K562 (cell line): ENCODE data around the gene OXSR1. TPM values are rescaled to one million over a fixed set of nuclear protein-coding genes. Genes with fewer than 3 reads are reported as not detected.
A peak's percentile ranks its signal among the peaks of the same experiment; 100 is the strongest.

Source experiments
- ARID3B ChIP-seq: fragments of 250-450 bp; sonication (Bioruptor Pico); IDR thresholded peaks from 2 replicates; pipeline ENCODE4 v1.4.0; 2020; ENCODE audit warnings: borderline replicate concordance
- BHLHE40 ChIP-seq: IDR thresholded peaks from 2 replicates; pipeline ENCODE4 v1.6.1; 2011; ENCODE audit warnings: low read length, improper control_type of control experiment
- CBFA2T3 ChIP-seq: fragments of 450-650 bp; IDR thresholded peaks from 2 replicates; pipeline ENCODE4 v1.6.1; 2017
- FIP1L1 ChIP-seq: fragments of 200-400 bp; formaldehyde crosslinking; IDR thresholded peaks from 2 replicates; pipeline ENCODE4 v1.6.1; 2018; ENCODE audit warnings: mild to moderate bottlenecking, low read depth, low read length; ENCODE audit not compliant: poor library complexity, severe bottlenecking
- GTF2B ChIP-seq: IDR thresholded peaks from 2 replicates; pipeline ENCODE4 v1.6.1; 2011; ENCODE audit not compliant: insufficient read length; ENCODE audit errors: extremely low read depth
- HMGXB4 ChIP-seq: sonication (generic); formaldehyde crosslinking; IDR thresholded peaks from 2 replicates; pipeline ENCODE4 v1.8.1; 2023; ENCODE audit warnings: mild to moderate bottlenecking, missing genetic modification reagents
- HNRNPH1 ChIP-seq: fragments of 200-400 bp; formaldehyde crosslinking; optimal IDR thresholded peaks from 2 replicates; pipeline ENCODE3; 2017; ENCODE audit warnings: low read depth, mild to moderate bottlenecking, low read length, moderate library complexity
- NCOA2 ChIP-seq, 2 experiments: fragments of 450-650 bp; IDR thresholded peaks; 2 replicates each; pipeline ENCODE4 v1.6.1; 2018; ENCODE audit warnings: mild to moderate bottlenecking in 2 of 2, moderate library complexity in 1 of 2; ENCODE audit not compliant: partially characterized antibody in 2 of 2
- NCOR1 ChIP-seq: fragments of 450-650 bp; IDR thresholded peaks from 2 replicates; pipeline ENCODE4 v1.6.1; 2016; ENCODE audit warnings: mild to moderate bottlenecking, moderate library complexity
- POLR2G ChIP-seq: fragments of 200-400 bp; formaldehyde crosslinking; IDR thresholded peaks from 2 replicates; pipeline ENCODE4 v1.6.1; 2017; ENCODE audit warnings: low read depth, mild to moderate bottlenecking, antibody characterized with exemption, low read length, moderate library complexity
- POLR3A ChIP-seq: IDR thresholded peaks from 2 replicates; pipeline ENCODE4 v1.6.1; 2011; ENCODE audit warnings: borderline replicate concordance, mild to moderate bottlenecking, moderate library complexity; ENCODE audit not compliant: insufficient read length, insufficient read depth; ENCODE audit errors: extremely low read depth
- PREB ChIP-seq: sonication (generic); formaldehyde crosslinking; IDR thresholded peaks from 2 replicates; pipeline ENCODE4 v1.8.1; 2023; ENCODE audit warnings: mild to moderate bottlenecking, missing genetic modification reagents
- SIRT6 ChIP-seq: IDR thresholded peaks from one replicate; pipeline ENCODE4 v1.6.1; 2012; ENCODE audit warnings: low read depth, mild to moderate bottlenecking, control low read depth, inconsistent platforms, low read length, moderate library complexity
- STAT5B ChIP-seq: fragments of 250-450 bp; sonication (Bioruptor Pico); IDR thresholded peaks from 2 replicates; pipeline ENCODE4 v1.8.0; 2021; ENCODE audit warnings: mild to moderate bottlenecking, inconsistent platforms
- TAF9B ChIP-seq: fragments of 450-650 bp; IDR thresholded peaks from 2 replicates; pipeline ENCODE4 v1.6.1; 2018; ENCODE audit warnings: mild to moderate bottlenecking; ENCODE audit not compliant: partially characterized antibody
- TARDBP ChIP-seq: fragments of 450-650 bp; IDR thresholded peaks from 2 replicates; pipeline ENCODE4 v1.6.1; 2016
- THRB ChIP-seq: fragments of 450-650 bp; formaldehyde crosslinking; conservative IDR thresholded peaks from 2 replicates; pipeline ENCODE4 v1.4.0; 2022; ENCODE audit warnings: mild to moderate bottlenecking, missing genetic modification characterization
- U2AF1 ChIP-seq: fragments of 200-400 bp; formaldehyde crosslinking; optimal IDR thresholded peaks from 2 replicates; pipeline ENCODE3; 2017; ENCODE audit warnings: mild to moderate bottlenecking, low read depth, low read length, moderate library complexity
- ZBTB1 ChIP-seq: sonication (generic); formaldehyde crosslinking; IDR thresholded peaks from 2 replicates; pipeline ENCODE4 v1.8.1; 2023; ENCODE audit warnings: missing genetic modification reagents, low read depth, mild to moderate bottlenecking, borderline replicate concordance
- ZNF347 ChIP-seq: fragments of 450-650 bp; formaldehyde crosslinking; IDR thresholded peaks from 2 replicates; pipeline ENCODE4 v1.4.0; 2020; ENCODE audit warnings: low read depth, mild to moderate bottlenecking, moderate library complexity
- ZNF57 ChIP-seq: fragments of 450-650 bp; formaldehyde crosslinking; IDR thresholded peaks from 2 replicates; pipeline ENCODE4 v1.4.0; 2020; ENCODE audit warnings: mild to moderate bottlenecking, moderate library complexity
- polyA plus RNA-seq, 8 experiments: library from polyadenylated mRNA; depleted of rRNA in 4 of 8; stranded (reverse) in 5 of 8; unstranded in 3 of 8; fragments of >200 nt; fragmentation: Nextera tagmentation in 2 of 8; fragmentation: Illumina TruSeq in 1 of 8; extraction: Ambion mirVana in 2 of 8; extraction: Trizol in 1 of 8; gene quantifications; 2 replicates each; pipeline versions ENCODE4 v1.2.1 to v1.2.3, GENCODE V29; 2011 to 2014; ENCODE audit warnings: inconsistent platforms in 1 of 8, missing spikeins in 1 of 8
- total RNA-seq, 7 experiments: library from RNA; depleted of rRNA in 6 of 7; stranded (reverse); fragments of >200 nt in 6 of 7; fragmentation: Illumina TruSeq in 2 of 7; extraction: Trizol in 2 of 7; gene quantifications; 2 replicates each; pipeline versions ENCODE4 v1.2.1 to v1.2.3, GENCODE V29; 2011 to 2021; ENCODE audit warnings: low replicate concordance in 1 of 7

OXSR1 gene
- total and polyA plus RNA-seq, 9 of the 15 experiments (the other 6 are each of a cell fraction or from before 2014, with no cell fraction given) = 15.7 to 87.6 (median 48.7) TPM

GRCh38 chr3:38164952-38165721 lies at the start of gene OXSR1 (continued):
- peak; percentile 69 for TF ChIP-seq FIP1L1
- peak; percentile 92 for TF ChIP-seq POLR2G
- no peak for TF ChIP-seq ZBTB1 (CRISPR knock-in tag)
- TF ChIP-seq ZNF347 (CRISPR knock-in tag) = no peak
- TF ChIP-seq POLR3A = no peak
- TF ChIP-seq HMGXB4 (CRISPR knock-in tag) = peak; percentile 88; the same call in 1 of the 2 replicates
- no peak for TF ChIP-seq STAT5B
- TF ChIP-seq ARID3B = no peak
- no peak for TF ChIP-seq NCOA2 (IDR thresholded peaks at IDR 0.05; ENCODE audit: partially characterized antibody in 2 of 2)
- TF ChIP-seq TARDBP = peak; percentile 100
- no peak for TF ChIP-seq NCOR1
- TF ChIP-seq CBFA2T3 = no peak
- no peak for TF ChIP-seq HNRNPH1
- TF ChIP-seq GTF2B = no peak
- TF ChIP-seq U2AF1 = peak; percentile 69
- no peak for TF ChIP-seq ZNF57 (CRISPR knock-in tag)
- TF ChIP-seq BHLHE40 = peak; percentile 91
- peak; percentile 46; the same call in 1 of the 2 replicates for TF ChIP-seq THRB (CRISPR knock-in tag)
- TF ChIP-seq PREB (CRISPR knock-in tag) = no peak
- peak; percentile 9 for TF ChIP-seq TAF9B
- no peak for TF ChIP-seq SIRT6
